ENCODE results near the gene ELFN2. TPM values are rescaled to one million over a fixed set of nuclear protein-coding genes. Genes with fewer than 3 reads are reported as not detected.

Gene ELFN2
- total RNA-seq, 1 experiment from 2014 or later, result 4.0 TPM

DNA sequence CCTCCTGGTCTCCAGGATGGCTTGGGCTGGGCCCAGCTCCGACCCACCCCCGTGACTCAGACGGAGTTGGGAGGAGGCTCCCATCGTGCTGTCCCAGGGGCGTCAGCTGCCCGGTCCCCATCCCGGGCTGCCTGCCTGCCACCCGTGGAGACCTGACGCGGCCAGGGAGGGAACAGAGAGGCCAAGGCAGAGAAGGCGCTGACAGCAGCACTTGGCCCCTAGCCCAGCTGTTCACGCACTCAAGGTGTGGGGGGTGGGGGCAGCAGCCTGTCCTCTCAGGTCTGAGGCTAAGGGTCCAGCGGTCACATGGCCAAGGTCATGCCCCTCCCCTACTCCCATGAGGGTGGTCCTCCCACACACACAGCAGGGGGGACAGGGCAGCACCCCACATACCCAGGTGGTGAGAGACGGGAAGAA is 48.6 kb downstream of the ELFN2 start:
- H3K27ac Mint-ChIP-seq (ENCODE audit: unreplicated experiment), result no peak overlapping the region
- intact Hi-C loops (cut with micrococcal nuclease; ENCODE audit: unreplicated experiment), result no loop called here
- BruUV-seq (replicated peaks), result no TSS peak

DNA sequence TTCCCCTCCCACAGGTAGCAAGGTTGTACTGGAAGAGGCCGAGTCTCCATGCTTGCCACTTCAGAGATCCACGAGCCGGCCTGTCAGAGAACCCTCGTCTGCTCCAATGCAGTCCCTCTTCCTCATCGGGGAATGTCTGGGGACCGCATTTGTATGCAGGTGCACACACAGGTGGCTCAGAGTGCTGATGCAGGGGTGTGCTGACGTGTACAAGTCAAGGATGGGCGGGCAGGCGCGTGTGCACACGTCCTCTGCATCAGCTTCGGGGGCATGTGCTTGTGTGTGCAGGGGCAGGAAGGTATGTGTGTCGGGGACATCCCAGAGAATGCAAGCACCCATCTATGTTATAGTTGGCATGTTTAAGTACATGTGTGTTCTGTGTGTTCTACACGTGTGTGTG is 49.4 kb downstream of the ELFN2 start:
- DNase-seq, result no peak
- H3K4me3 ChIP-seq (ENCODE audit: low read depth, low read length), result no peak overlapping the region
- POLR2A ChIA-PET, result no interaction called here

More for the DNA sequence above, 48.6 kb downstream of the ELFN2 start:
- no peaks in the 10 kb centered on the region for H3K9me3 ChIP-seq
- ChIA-PET POLR2A (no interaction called here), CTCF (interaction anchor here (0.5 kb wide), 1 partner anchor 90 kb away, joined by 4 read pairs; no protein-coding TSS in a partner anchor)
- H3K4me3 ChIP-seq (ENCODE audit: low read depth, low read length), result no peak overlapping the region
- Mint-ChIP-seq H3K27me3 (ENCODE audit: insufficient read depth, unreplicated experiment) (no peaks in the 10 kb centered on the region), H3K4me3 (ENCODE audit: unreplicated experiment) (no peak overlapping the region), H3K9me3 (ENCODE audit: unreplicated experiment) (no peaks in the 10 kb centered on the region), H3K4me1 (ENCODE audit: low read depth, unreplicated experiment) (no peaks in the 10 kb centered on the region), H3K36me3 (ENCODE audit: insufficient read depth, unreplicated experiment) (no peaks in the 10 kb centered on the region)
- H3K27me3 ChIP-seq (replicated peaks; ENCODE audit: control insufficient read depth, insufficient read depth, low read length), result no peaks in the 10 kb centered on the region
- DNase-seq, result no peak
- 0 out of 2 replicates have a peak, but pooled peaks cover 4% of the 10 kb centered on the region for H3K4me1 ChIP-seq
- TF ChIP-seq, protein P1, sequence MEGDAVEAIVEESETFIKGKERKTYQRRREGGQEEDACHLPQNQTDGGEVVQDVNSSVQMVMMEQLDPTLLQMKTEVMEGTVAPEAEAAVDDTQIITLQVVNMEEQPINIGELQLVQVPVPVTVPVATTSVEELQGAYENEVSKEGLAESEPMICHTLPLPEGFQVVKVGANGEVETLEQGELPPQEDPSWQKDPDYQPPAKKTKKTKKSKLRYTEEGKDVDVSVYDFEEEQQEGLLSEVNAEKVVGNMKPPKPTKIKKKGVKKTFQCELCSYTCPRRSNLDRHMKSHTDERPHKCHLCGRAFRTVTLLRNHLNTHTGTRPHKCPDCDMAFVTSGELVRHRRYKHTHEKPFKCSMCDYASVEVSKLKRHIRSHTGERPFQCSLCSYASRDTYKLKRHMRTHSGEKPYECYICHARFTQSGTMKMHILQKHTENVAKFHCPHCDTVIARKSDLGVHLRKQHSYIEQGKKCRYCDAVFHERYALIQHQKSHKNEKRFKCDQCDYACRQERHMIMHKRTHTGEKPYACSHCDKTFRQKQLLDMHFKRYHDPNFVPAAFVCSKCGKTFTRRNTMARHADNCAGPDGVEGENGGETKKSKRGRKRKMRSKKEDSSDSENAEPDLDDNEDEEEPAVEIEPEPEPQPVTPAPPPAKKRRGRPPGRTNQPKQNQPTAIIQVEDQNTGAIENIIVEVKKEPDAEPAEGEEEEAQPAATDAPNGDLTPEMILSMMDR (IDR thresholded peaks at IDR 0.05; ENCODE audit: insufficient read depth in 1 of 2, low read depth in 1 of 2, low read length in 1 of 2, severe bottlenecking in 1 of 2, unreplicated experiment in 1 of 2), result no peak
- no peaks in the 10 kb centered on the region for H3K36me3 ChIP-seq (ENCODE audit: control insufficient read depth, insufficient read depth, low read length)

DNA sequence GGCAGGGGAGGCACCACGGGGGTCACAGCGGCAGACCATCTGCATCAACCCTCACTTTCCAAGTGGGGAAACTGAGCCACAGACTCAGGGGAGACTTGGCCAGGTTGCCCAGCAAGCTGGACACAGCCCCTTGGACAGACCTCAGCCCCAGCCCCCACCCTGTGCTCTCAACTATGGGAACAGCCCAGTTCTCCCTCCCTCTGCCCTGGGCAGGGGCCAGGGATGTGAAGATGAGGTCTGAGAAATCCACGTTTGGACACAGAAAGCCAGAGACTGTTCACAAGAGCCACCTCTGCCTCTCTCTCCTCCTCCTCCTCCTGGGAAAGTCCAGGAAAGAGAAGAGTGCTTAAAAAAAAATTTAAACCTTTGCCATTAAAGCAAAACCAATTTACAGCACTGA is 50.1 kb downstream of the ELFN2 start:
- 0 out of 2 replicates have a peak, but pooled peaks cover 4% of the 10 kb centered on the region for H3K4me1 ChIP-seq
- Mint-ChIP-seq H3K36me3 (ENCODE audit: insufficient read depth, unreplicated experiment) (no peaks in the 10 kb centered on the region), H3K4me3 (ENCODE audit: unreplicated experiment) (no peak overlapping the region), H3K4me1 (ENCODE audit: low read depth, unreplicated experiment) (no peaks in the 10 kb centered on the region), H3K27me3 (ENCODE audit: insufficient read depth, unreplicated experiment) (no peaks in the 10 kb centered on the region), H3K9me3 (ENCODE audit: unreplicated experiment) (no peaks in the 10 kb centered on the region), H3K27ac (ENCODE audit: unreplicated experiment) (no peak overlapping the region)
- no TSS peak for BruUV-seq (replicated peaks)
- H3K36me3 ChIP-seq (ENCODE audit: control insufficient read depth, insufficient read depth, low read length), result no peaks in the 10 kb centered on the region
- intact Hi-C loops (cut with micrococcal nuclease; ENCODE audit: unreplicated experiment), result no loop called here
- ChIA-PET CTCF (no interaction called here), POLR2A (no interaction called here)
- no peaks in the 10 kb centered on the region for H3K27me3 ChIP-seq (replicated peaks; ENCODE audit: control insufficient read depth, insufficient read depth, low read length)
- no peaks in the 10 kb centered on the region for H3K9me3 ChIP-seq
- no peak for DNase-seq
- H3K4me3 ChIP-seq (ENCODE audit: low read depth, low read length), result no peak overlapping the region
- TF ChIP-seq, protein P1 (IDR thresholded peaks at IDR 0.05; ENCODE audit: insufficient read depth in 1 of 2, low read depth in 1 of 2, low read length in 1 of 2, severe bottlenecking in 1 of 2, unreplicated experiment in 1 of 2), result no peak

More for the DNA sequence above, 49.4 kb downstream of the ELFN2 start:
- CTCF ChIA-PET, result no interaction called here
- Histone ChIP-seq H3K36me3 (ENCODE audit: control insufficient read depth, insufficient read depth, low read length) (no peaks in the 10 kb centered on the region), H3K9me3 (no peaks in the 10 kb centered on the region), H3K27me3 (replicated peaks; ENCODE audit: control insufficient read depth, insufficient read depth, low read length) (no peaks in the 10 kb centered on the region), H3K4me1 (0 out of 2 replicates have a peak, but pooled peaks cover 4% of the 10 kb centered on the region)
- H3K4me3 Mint-ChIP-seq (ENCODE audit: unreplicated experiment), result no peak overlapping the region
- H3K9me3 Mint-ChIP-seq (ENCODE audit: unreplicated experiment), result no peaks in the 10 kb centered on the region
- BruUV-seq (replicated peaks), result no TSS peak
- no peak overlapping the region for H3K27ac Mint-ChIP-seq (ENCODE audit: unreplicated experiment)
- intact Hi-C loops (cut with micrococcal nuclease; ENCODE audit: unreplicated experiment), result no loop called here
- no peaks in the 10 kb centered on the region for H3K4me1 Mint-ChIP-seq (ENCODE audit: low read depth, unreplicated experiment)
- H3K36me3 Mint-ChIP-seq (ENCODE audit: insufficient read depth, unreplicated experiment), result no peaks in the 10 kb centered on the region
- TF ChIP-seq, protein P1 (IDR thresholded peaks at IDR 0.05; ENCODE audit: insufficient read depth in 1 of 2, low read depth in 1 of 2, low read length in 1 of 2, severe bottlenecking in 1 of 2, unreplicated experiment in 1 of 2), result no peak
- H3K27me3 Mint-ChIP-seq (ENCODE audit: insufficient read depth, unreplicated experiment), result no peaks in the 10 kb centered on the region

Data from Caco-2 (cell line).